ENCODE data around the gene MED25. TPM values are rescaled to one million over a fixed set of nuclear protein-coding genes. Genes with fewer than 3 reads are reported as not detected.

MED25 gene
- total RNA-seq, 1 experiment from 2014 or later: 81.2 TPM

DNA sequence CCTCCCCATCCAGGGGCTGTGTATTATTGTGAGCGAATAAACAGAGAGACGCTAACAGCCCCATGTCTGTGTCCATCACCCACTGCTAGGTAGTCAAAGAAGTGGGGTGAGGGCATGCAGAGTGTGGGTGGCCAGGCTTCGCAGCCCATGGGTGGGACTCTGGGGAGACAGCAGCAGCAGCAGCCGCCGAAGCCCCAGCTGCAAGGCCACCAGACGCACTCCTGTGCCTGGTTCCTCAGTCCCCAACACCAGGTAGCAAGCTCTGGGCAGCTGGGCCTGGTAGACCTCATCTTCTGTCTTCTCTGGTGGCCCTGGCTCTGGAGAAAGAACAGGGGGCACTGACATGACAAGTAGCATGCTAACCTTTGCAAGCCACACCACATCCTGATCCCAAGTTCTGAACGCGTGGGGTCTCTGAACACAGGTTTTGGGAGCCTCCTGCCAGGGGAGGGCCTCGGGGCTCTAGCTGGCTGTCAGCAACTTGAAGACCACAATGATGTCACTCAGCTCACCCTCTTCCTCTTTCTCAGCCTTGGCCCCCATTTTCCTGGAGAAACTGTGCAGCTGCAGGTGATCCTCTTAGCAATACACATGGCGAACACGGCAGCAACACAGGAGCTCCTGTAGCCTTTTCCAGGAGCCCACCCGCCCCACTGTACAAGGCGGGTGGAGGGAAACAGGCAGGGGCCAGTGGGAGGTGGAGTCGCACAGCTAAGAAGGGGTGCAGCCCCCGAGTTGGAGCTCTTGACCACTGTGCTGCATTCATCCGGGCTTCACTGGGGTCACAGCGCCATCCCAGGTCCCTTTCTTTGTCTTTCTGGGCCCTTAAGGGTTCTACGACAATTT, 10.8 kb upstream of the MED25 start:
- CTCF ChIA-PET: interaction anchor here (0.5 to 1.0 kb wide), 3 partner anchors 28 to 237 kb away, joined by 3 read pairs; no protein-coding TSS in a partner anchor
- ATAC-seq (no peak), DNase-seq (ENCODE audit: low spot score) (no peak)
- Mint-ChIP-seq H3K27me3 (ENCODE audit: low read depth) (peaks cover 5% of the 10 kb centered on the region; the same call in 1 of the 2 replicates), H3K4me1 (peaks cover 34% of the 10 kb centered on the region), H3K27ac (no peak overlapping the region), H3K36me3 (peaks cover 15% of the 10 kb centered on the region), H3K4me3 (no peak overlapping the region), H3K9me3 (no peaks in the 10 kb centered on the region)
- TF ChIP-seq, protein P1, sequence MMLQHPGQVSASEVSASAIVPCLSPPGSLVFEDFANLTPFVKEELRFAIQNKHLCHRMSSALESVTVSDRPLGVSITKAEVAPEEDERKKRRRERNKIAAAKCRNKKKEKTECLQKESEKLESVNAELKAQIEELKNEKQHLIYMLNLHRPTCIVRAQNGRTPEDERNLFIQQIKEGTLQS (CRISPR knock-in tag; conservative IDR thresholded peaks at IDR 0.05): no peak
- TF ChIP-seq, protein P2, sequence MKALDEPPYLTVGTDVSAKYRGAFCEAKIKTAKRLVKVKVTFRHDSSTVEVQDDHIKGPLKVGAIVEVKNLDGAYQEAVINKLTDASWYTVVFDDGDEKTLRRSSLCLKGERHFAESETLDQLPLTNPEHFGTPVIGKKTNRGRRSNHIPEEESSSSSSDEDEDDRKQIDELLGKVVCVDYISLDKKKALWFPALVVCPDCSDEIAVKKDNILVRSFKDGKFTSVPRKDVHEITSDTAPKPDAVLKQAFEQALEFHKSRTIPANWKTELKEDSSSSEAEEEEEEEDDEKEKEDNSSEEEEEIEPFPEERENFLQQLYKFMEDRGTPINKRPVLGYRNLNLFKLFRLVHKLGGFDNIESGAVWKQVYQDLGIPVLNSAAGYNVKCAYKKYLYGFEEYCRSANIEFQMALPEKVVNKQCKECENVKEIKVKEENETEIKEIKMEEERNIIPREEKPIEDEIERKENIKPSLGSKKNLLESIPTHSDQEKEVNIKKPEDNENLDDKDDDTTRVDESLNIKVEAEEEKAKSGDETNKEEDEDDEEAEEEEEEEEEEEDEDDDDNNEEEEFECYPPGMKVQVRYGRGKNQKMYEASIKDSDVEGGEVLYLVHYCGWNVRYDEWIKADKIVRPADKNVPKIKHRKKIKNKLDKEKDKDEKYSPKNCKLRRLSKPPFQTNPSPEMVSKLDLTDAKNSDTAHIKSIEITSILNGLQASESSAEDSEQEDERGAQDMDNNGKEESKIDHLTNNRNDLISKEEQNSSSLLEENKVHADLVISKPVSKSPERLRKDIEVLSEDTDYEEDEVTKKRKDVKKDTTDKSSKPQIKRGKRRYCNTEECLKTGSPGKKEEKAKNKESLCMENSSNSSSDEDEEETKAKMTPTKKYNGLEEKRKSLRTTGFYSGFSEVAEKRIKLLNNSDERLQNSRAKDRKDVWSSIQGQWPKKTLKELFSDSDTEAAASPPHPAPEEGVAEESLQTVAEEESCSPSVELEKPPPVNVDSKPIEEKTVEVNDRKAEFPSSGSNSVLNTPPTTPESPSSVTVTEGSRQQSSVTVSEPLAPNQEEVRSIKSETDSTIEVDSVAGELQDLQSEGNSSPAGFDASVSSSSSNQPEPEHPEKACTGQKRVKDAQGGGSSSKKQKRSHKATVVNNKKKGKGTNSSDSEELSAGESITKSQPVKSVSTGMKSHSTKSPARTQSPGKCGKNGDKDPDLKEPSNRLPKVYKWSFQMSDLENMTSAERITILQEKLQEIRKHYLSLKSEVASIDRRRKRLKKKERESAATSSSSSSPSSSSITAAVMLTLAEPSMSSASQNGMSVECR (CRISPR knock-in tag; IDR thresholded peaks at IDR 0.05; ENCODE audit: borderline replicate concordance): 0 out of 2 replicates have a peak, but pooled peaks have one; percentile 25
- POLR2A ChIA-PET: no interaction called here

DNA sequence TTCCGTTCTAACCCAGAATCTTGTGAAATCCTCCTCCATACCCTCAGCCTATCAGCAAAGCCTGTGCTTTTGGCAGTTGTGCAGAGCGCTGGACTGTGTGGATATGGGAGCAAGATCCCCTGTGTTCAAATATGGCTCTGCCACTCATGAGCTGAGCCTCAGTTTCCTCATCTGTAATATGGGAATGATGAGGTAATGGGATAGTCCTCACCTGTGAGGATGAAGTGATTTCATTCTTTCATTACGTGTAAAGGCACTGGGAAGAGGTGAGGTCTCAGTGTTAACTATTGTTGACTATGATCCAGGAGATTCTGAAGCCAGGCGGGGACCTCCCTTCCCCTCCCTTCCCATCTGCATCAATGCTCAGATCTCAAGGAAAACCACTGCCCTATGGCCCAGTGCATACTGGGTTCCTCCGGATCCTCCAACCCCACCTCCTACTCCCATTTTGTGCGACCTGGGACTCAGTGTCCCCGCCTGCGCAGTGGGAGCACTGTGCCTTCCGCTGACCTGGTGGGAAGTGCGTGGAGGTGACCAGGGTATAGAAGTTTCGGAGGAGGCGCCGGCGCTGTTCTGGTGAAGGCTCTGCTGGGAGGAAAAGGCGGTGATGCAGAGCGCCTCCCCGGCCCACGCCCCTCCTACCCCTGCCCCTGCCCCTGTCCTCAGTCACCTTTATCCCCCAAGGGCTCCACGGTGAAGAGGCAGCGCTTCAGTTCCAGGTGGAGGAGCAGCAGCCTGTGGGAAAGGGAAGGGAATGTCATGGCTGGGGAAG, 10.0 kb upstream of the MED25 start:
- peaks cover 35% of the 10 kb centered on the region for H3K4me1 Mint-ChIP-seq
- ChIA-PET POLR2A (interaction anchor here (0.6 to 1.3 kb wide), 2 partner anchors 69 to 91 kb away, joined by 3 to 5 read pairs; no protein-coding TSS in a partner anchor), CTCF (interaction anchor here (0.5 to 1.0 kb wide), 5 partner anchors 57 to 277 kb away, joined by 3 to 13 read pairs (median 4); no protein-coding TSS in a partner anchor)
- DNase-seq (ENCODE audit: low spot score) (no peak), ATAC-seq (peak; percentile 1; the same call in 1 of the 2 replicates)
- peak overlapping the region; percentile 68; the same call in 1 of the 2 replicates for H3K27ac Mint-ChIP-seq
- H3K27me3 Mint-ChIP-seq (ENCODE audit: low read depth): peaks cover 5% of the 10 kb centered on the region; the same call in 1 of the 2 replicates
- H3K4me3 Mint-ChIP-seq: peak overlapping the region; percentile 79
- H3K9me3 Mint-ChIP-seq: no peaks in the 10 kb centered on the region
- peaks cover 15% of the 10 kb centered on the region for H3K36me3 Mint-ChIP-seq
- TF ChIP-seq, protein P3, sequence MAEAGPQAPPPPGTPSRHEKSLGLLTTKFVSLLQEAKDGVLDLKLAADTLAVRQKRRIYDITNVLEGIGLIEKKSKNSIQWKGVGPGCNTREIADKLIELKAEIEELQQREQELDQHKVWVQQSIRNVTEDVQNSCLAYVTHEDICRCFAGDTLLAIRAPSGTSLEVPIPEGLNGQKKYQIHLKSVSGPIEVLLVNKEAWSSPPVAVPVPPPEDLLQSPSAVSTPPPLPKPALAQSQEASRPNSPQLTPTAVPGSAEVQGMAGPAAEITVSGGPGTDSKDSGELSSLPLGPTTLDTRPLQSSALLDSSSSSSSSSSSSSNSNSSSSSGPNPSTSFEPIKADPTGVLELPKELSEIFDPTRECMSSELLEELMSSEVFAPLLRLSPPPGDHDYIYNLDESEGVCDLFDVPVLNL (CRISPR knock-in tag; IDR thresholded peaks at IDR 0.05; ENCODE audit: borderline replicate concordance, low read depth): no peak
- TF ChIP-seq ZNF219 (CRISPR knock-in tag; IDR thresholded peaks at IDR 0.05; ENCODE audit: borderline replicate concordance) (no peak), NR1H2 (CRISPR knock-in tag; IDR thresholded peaks at IDR 0.05) (no peak), SMAD4 (CRISPR knock-in tag; IDR thresholded peaks at IDR 0.05) (no peak), NFATC4 (CRISPR knock-in tag; IDR thresholded peaks at IDR 0.05) (no peak), ZNF317 (CRISPR knock-in tag; IDR thresholded peaks at IDR 0.05; ENCODE audit: borderline replicate concordance, low read depth) (no peak), NR3C1 (CRISPR knock-in tag; conservative IDR thresholded peaks at IDR 0.05; ENCODE audit: low read depth) (no peak), GTF2I (CRISPR knock-in tag; conservative IDR thresholded peaks at IDR 0.05) (no peak), MYBL2 (CRISPR knock-in tag; IDR thresholded peaks at IDR 0.05) (no peak), FOXP1 (CRISPR knock-in tag; IDR thresholded peaks at IDR 0.05; ENCODE audit: borderline replicate concordance) (no peak), NR2C2 (CRISPR knock-in tag; IDR thresholded peaks at IDR 0.05) (no peak), ELF4 (CRISPR knock-in tag; IDR thresholded peaks at IDR 0.05; ENCODE audit: low read depth) (no peak)
- TF ChIP-seq, protein P4, sequence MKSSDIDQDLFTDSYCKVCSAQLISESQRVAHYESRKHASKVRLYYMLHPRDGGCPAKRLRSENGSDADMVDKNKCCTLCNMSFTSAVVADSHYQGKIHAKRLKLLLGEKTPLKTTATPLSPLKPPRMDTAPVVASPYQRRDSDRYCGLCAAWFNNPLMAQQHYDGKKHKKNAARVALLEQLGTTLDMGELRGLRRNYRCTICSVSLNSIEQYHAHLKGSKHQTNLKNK (CRISPR knock-in tag; IDR thresholded peaks at IDR 0.05): no peak
- TF ChIP-seq, protein P5, sequence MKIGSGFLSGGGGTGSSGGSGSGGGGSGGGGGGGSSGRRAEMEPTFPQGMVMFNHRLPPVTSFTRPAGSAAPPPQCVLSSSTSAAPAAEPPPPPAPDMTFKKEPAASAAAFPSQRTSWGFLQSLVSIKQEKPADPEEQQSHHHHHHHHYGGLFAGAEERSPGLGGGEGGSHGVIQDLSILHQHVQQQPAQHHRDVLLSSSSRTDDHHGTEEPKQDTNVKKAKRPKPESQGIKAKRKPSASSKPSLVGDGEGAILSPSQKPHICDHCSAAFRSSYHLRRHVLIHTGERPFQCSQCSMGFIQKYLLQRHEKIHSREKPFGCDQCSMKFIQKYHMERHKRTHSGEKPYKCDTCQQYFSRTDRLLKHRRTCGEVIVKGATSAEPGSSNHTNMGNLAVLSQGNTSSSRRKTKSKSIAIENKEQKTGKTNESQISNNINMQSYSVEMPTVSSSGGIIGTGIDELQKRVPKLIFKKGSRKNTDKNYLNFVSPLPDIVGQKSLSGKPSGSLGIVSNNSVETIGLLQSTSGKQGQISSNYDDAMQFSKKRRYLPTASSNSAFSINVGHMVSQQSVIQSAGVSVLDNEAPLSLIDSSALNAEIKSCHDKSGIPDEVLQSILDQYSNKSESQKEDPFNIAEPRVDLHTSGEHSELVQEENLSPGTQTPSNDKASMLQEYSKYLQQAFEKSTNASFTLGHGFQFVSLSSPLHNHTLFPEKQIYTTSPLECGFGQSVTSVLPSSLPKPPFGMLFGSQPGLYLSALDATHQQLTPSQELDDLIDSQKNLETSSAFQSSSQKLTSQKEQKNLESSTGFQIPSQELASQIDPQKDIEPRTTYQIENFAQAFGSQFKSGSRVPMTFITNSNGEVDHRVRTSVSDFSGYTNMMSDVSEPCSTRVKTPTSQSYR (CRISPR knock-in tag; IDR thresholded peaks at IDR 0.05): no peak
- TF ChIP-seq, protein P6, sequence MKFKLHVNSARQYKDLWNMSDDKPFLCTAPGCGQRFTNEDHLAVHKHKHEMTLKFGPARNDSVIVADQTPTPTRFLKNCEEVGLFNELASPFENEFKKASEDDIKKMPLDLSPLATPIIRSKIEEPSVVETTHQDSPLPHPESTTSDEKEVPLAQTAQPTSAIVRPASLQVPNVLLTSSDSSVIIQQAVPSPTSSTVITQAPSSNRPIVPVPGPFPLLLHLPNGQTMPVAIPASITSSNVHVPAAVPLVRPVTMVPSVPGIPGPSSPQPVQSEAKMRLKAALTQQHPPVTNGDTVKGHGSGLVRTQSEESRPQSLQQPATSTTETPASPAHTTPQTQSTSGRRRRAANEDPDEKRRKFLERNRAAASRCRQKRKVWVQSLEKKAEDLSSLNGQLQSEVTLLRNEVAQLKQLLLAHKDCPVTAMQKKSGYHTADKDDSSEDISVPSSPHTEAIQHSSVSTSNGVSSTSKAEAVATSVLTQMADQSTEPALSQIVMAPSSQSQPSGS (CRISPR knock-in tag; IDR thresholded peaks at IDR 0.05; ENCODE audit: borderline replicate concordance, low read depth): no peak
- TF ChIP-seq, protein P7, sequence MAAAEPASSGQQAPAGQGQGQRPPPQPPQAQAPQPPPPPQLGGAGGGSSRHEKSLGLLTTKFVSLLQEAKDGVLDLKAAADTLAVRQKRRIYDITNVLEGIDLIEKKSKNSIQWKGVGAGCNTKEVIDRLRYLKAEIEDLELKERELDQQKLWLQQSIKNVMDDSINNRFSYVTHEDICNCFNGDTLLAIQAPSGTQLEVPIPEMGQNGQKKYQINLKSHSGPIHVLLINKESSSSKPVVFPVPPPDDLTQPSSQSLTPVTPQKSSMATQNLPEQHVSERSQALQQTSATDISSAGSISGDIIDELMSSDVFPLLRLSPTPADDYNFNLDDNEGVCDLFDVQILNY (CRISPR knock-in tag; IDR thresholded peaks at IDR 0.05): no peak

All from WTC11 (cell line).